Gastroesophageal sphincter (tissue), 4 donors: ENCODE data around the gene ING5. TPM values are rescaled to one million over a fixed set of nuclear protein-coding genes. Genes with fewer than 3 reads are reported as not detected.

ENCODE experiments used
- ATAC-seq: fragments of 150-250 bp; one replicate; pipeline ENCODE4 v1.9.1; 2016; ENCODE audit warnings: mild to moderate bottlenecking, moderate library complexity
- H3K27ac ChIP-seq, 4 donors: fragments of 200-600 bp; sonication (generic) in 3 of 4; 1 replicate in 3 of 4; 2 replicates in 1 of 4; pipeline ENCODE4 v1.5.1; 2016 to 2019
- H3K27me3 ChIP-seq: fragments of 200-600 bp; sonication (generic); one replicate; pipeline ENCODE4 v1.5.1; 2019
- H3K36me3 ChIP-seq, 2 donors: fragments of 200-600 bp; sonication (generic); one replicate each; pipeline ENCODE4 v1.5.1; 2019; ENCODE audit warnings: control low read depth in 1 of 2
- H3K4me1 ChIP-seq, 3 donors: fragments of 200-600 bp; sonication (generic); 1 replicate in 2 of 3; 2 replicates in 1 of 3; pipeline ENCODE4 v1.5.1; 2016 to 2019; ENCODE audit warnings: control low read depth in 2 of 3
- H3K4me3 ChIP-seq, 2 donors: fragments of 200-600 bp; sonication (generic); one replicate each; pipeline ENCODE4 v1.5.1; 2019; ENCODE audit warnings: mild to moderate bottlenecking in 1 of 2, moderate library complexity in 1 of 2
- H3K9me3 ChIP-seq, 3 donors: fragments of 200-600 bp; sonication (generic); one replicate each; pipeline ENCODE4 v1.5.1; 2017 to 2019; ENCODE audit warnings: control low read depth in 2 of 3
- EP300 ChIP-seq: sonication (generic); formaldehyde crosslinking; IDR thresholded peaks from one replicate; pipeline ENCODE4 v1.6.1; 2017; ENCODE audit warnings: antibody characterized with exemption, mild to moderate bottlenecking
- POLR2A ChIP-seq, 2 donors: fragments of 450-650 bp; IDR thresholded peaks; one replicate each; pipeline ENCODE4 v1.6.1; 2017; ENCODE audit warnings: antibody characterized with exemption in 2 of 2, mild to moderate bottlenecking in 2 of 2, moderate library complexity in 1 of 2
- POLR2AphosphoS5 ChIP-seq: sonication (generic); formaldehyde crosslinking; IDR thresholded peaks from one replicate; pipeline ENCODE4 v1.6.1; 2017; ENCODE audit warnings: antibody characterized with exemption
- WGBS, 2 donors: methylation state at CpG; one replicate each; pipeline ENCODE4 v1.1.5; 2018; ENCODE audit warnings: low coverage in 1 of 2; 5-methylcytosine and 5-hydroxymethylcytosine counted together
- total RNA-seq, 4 donors: library from RNA; depleted of rRNA; stranded (reverse); fragments of >200 nt; gene quantifications; one replicate each; pipeline ENCODE4 v1.1.0, GENCODE V29; 2016
- TF ChIP-seq, protein P1 (sequence below), 4 experiments: fragments of 200-600 bp in 2 of 4; fragments of 450-650 bp in 2 of 4; sonication (generic) in 1 of 4; IDR thresholded peaks; one replicate each; pipeline ENCODE4 v1.5.1; 2017 to 2019; ENCODE audit warnings: antibody characterized with exemption in 4 of 4, mild to moderate bottlenecking in 2 of 4, moderate library complexity in 2 of 4

Gene ING5
- total RNA-seq, 4 donors from 2014 or later = 18.0 to 46.7 (median 35.5) TPM

DNA sequence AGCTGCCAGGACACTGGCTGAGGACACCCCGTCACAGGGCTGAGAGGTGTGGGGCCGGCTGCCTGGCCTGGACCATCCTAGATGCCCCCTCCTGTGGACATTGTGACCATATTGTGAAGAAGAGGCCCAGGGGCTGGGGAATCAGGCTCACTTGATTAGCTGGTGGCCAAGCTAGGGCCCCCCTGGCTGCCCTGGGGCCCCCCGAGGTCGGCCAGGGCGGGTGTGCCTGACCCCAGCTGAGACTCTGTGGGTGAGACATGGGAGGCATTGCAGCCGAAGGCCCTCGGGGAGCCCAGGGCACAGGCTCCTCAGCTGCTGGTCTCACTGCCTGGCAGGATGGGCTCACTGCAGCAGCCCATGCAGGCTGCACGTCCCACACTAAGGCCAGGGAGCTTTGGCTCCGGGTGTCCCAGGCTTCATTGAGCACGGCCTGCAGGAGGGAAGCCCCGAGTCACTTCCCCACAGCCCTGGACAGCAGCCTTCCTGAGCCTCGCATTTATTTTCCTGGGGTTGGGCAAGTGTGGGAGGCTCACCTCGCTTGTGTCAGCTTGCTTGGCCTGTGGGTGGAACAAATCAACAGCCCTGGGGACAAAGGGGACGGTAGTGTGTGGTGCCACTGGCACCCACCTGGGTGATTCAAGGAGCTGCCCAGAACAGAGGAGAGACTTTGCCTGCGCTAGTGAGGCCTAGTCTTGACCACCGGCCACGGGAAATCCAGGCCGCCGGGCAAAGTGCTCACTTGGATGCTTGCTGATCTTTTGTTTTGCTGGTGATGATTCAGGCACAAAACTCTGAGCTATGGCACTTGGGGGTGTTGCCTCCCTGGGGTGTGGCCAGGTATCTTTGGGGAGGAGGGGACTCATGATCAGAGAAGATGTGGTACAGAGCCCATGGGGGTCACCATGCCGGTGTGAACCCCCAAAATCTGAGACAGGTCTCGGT lies 76.1 kb downstream of the ING5 start:
- Histone ChIP-seq H3K27me3 (peaks cover 52% of the 10 kb centered on the region), H3K27ac (no peak overlapping the region), H3K4me1 (no peaks in the 10 kb centered on the region), H3K4me3 (no peak overlapping the region), H3K36me3 (no peaks in the 10 kb centered on the region), H3K9me3 (peaks cover 0 to 8% (median 0%) of the 10 kb centered on the region in 3 donors)
- no CpG with 5 or more reads among the region's 21 CpGs for WGBS, 2 donors
- no peak for ATAC-seq
- TF ChIP-seq POLR2AphosphoS5 = no peak
- TF ChIP-seq, protein P1, sequence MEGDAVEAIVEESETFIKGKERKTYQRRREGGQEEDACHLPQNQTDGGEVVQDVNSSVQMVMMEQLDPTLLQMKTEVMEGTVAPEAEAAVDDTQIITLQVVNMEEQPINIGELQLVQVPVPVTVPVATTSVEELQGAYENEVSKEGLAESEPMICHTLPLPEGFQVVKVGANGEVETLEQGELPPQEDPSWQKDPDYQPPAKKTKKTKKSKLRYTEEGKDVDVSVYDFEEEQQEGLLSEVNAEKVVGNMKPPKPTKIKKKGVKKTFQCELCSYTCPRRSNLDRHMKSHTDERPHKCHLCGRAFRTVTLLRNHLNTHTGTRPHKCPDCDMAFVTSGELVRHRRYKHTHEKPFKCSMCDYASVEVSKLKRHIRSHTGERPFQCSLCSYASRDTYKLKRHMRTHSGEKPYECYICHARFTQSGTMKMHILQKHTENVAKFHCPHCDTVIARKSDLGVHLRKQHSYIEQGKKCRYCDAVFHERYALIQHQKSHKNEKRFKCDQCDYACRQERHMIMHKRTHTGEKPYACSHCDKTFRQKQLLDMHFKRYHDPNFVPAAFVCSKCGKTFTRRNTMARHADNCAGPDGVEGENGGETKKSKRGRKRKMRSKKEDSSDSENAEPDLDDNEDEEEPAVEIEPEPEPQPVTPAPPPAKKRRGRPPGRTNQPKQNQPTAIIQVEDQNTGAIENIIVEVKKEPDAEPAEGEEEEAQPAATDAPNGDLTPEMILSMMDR (IDR thresholded peaks at IDR 0.05) = no peak
- no peak for TF ChIP-seq POLR2A (IDR thresholded peaks at IDR 0.05)
- no peak for TF ChIP-seq EP300

Other genes starting within 250 kb of the ING5 start
- 100 to 1,000 TPM; 125 to 234 (median 174) TPM for gene STK25, start 193.5 kb upstream of the ING5 start, total RNA-seq
- 100 to 1,000 TPM in 1 of 4 donors, 10 to 100 TPM in 3; 46.0 to 128 (median 66.3) TPM for gene BOK, start 143.3 kb upstream of the ING5 start, total RNA-seq
- gene THAP4, start 64.9 kb upstream of the ING5 start, total RNA-seq = 10 to 100 TPM; 36.0 to 68.4 (median 43.0) TPM
- gene ATG4B, start 64.3 kb upstream of the ING5 start, total RNA-seq = 10 to 100 TPM; 44.2 to 72.1 (median 66.0) TPM
- gene DTYMK, start 15.2 kb upstream of the ING5 start, total RNA-seq = 10 to 100 TPM in 2 of 4 donors, 1 to 10 TPM in 2; 7.7 to 18.7 (median 11.0) TPM
- gene D2HGDH, start 32.6 kb downstream of the ING5 start, total RNA-seq = 10 to 100 TPM; 12.5 to 21.8 (median 13.3) TPM
- under 1 TPM in 1 of 4 donors, not detected in 3; 0.40 TPM for gene GAL3ST2, start 74.8 kb downstream of the ING5 start, total RNA-seq
- 1 to 10 TPM in 1 of 4 donors, under 1 TPM in 1, not detected in 2; 0.47 to 2.0 TPM for gene NEU4, start 107.2 kb downstream of the ING5 start, total RNA-seq
- gene PDCD1, start 156.9 kb downstream of the ING5 start, total RNA-seq = under 1 TPM in 2 of 4 donors, not detected in 2; 0.19 to 0.54 TPM
- gene RTP5, start 167.7 kb downstream of the ING5 start, total RNA-seq = not detected